Stomach smooth muscle (tissue), 2 donors: ENCODE data around the gene MUC5B.

Source experiments
- H3K27ac ChIP-seq: one replicate; pipeline ENCODE4 v1.7.0; 2013; ENCODE audit warnings: mild to moderate bottlenecking, low read length, inconsistent platforms
- H3K27me3 ChIP-seq, 2 donors: one replicate each; pipeline ENCODE4 v1.7.0; 2013; ENCODE audit warnings: low read length in 2 of 2; ENCODE audit not compliant: insufficient read depth in 2 of 2, control insufficient read depth in 1 of 2
- H3K36me3 ChIP-seq, 2 donors: one replicate each; pipeline ENCODE4 v1.7.0; 2013; ENCODE audit warnings: low read length in 2 of 2; ENCODE audit not compliant: control insufficient read depth in 2 of 2, insufficient read depth in 2 of 2
- H3K4me1 ChIP-seq: one replicate; pipeline ENCODE4 v1.7.0; 2013; ENCODE audit warnings: low read length; ENCODE audit not compliant: control insufficient read depth, insufficient read depth
- H3K4me3 ChIP-seq, 2 donors: one replicate each; pipeline ENCODE4 v1.7.0; 2013; ENCODE audit warnings: low read length in 2 of 2
- H3K9ac ChIP-seq, 2 donors: one replicate each; pipeline ENCODE4 v1.7.0; 2013; ENCODE audit warnings: low read length in 2 of 2, mild to moderate bottlenecking in 1 of 2
- H3K9me3 ChIP-seq, 2 donors: one replicate each; pipeline ENCODE4 v1.7.0; 2013; ENCODE audit warnings: low read length in 2 of 2; ENCODE audit not compliant: control insufficient read depth in 2 of 2
- donor health status: healthy.
- donor health status: Pancreatic carcinoma.

The MUC5B gene

DNA sequence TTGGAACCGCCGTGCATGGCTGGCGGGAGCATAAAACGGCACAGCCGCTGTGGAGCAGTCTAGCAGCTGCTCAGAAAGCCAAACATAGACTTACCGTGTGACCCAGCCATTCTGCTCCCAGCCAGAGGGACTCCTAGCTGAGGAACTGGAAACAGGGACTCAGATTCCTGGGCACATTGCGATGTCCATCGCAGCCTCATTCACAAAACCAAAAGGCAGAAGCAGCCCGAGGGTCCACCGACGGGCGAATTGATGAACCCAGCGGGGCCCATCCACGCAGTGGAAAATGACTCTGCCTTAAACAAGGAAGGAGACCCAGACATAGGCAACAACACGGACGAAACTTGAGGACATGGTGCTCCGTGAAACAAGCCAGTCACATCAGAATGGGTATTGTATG is 5.7 kb upstream of the MUC5B start:
- Histone ChIP-seq H3K4me3 (no peak overlapping the region), H3K27ac (no peak overlapping the region), H3K9me3 (no peaks in the 10 kb centered on the region), H3K36me3 (no peaks in the 10 kb centered on the region), H3K4me1 (no peaks in the 10 kb centered on the region), H3K9ac (no peak overlapping the region), H3K27me3 (peaks cover 9 to 20% of the 10 kb centered on the region in 2 donors)

DNA sequence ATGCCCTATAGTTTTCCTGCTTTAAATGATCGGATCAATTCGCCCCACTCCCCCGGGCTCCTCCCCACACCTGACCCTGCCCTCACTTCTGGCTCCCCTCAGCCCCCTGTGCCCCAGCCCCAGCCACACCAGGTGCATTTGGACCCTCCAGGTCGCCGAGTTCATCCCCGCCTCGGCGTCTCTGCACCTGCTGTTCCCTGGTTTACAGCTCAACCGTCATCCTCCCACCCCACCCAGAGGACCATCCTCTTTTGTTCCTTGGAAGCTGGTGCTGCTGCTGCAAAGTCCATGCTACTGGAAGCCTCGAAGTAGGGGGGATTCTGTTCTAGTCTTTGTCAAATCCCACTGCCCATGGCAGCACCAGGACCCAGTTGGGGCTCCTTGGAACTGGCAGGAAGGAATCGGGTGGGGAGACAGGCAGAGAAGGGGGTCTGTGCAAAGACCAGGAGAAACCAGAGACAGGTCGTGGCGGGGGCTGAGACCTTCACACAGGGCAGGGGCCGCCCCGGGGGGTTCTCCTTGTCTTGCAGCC is 4.5 kb upstream of the MUC5B start:
- peaks cover 13 to 25% of the 10 kb centered on the region in 2 donors for H3K27me3 ChIP-seq
- no peaks in the 10 kb centered on the region for H3K9me3 ChIP-seq
- H3K9ac ChIP-seq, result no peak overlapping the region
- H3K27ac ChIP-seq, result no peak overlapping the region
- no peaks in the 10 kb centered on the region for H3K36me3 ChIP-seq
- no peak overlapping the region for H3K4me3 ChIP-seq
- no peaks in the 10 kb centered on the region for H3K4me1 ChIP-seq

DNA sequence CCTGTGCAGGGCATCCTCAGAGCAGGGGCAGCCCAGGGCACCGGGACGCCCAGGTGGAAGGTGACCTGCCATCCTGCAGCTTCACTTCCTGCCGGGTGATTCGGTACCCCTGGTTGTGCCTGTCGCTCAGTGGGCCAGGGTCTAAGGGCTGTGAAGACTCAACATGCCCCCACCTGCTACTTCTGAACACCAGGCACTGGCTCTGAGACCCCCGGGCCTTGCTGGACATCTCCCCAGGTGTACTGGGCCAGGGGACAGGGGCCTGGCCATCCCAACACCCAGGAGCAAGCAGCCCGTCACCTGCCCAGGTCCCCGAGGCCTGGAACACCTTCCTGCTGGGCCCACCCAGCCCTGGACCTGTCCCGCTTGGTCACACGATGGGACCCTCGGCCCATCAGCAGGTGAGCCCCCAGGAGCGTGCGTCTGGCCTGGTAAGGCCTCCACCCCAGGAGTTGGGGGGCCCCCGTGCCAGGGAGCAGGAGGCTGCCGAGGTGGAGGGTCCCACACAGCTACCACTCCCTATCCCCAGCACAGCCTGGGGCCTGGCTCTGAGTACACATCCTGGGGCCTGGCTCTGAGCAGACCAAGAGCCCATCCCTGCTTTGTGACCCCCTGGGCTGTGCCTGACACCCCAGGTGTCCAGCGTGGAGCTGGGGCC is 3.9 kb upstream of the MUC5B start:
- no peak overlapping the region for H3K4me3 ChIP-seq
- H3K9me3 ChIP-seq, result no peaks in the 10 kb centered on the region
- H3K27me3 ChIP-seq, result peaks cover 17 to 31% of the 10 kb centered on the region in 2 donors
- H3K4me1 ChIP-seq, result no peaks in the 10 kb centered on the region
- no peaks in the 10 kb centered on the region for H3K36me3 ChIP-seq
- H3K27ac ChIP-seq, result no peak overlapping the region
- no peak overlapping the region for H3K9ac ChIP-seq

DNA sequence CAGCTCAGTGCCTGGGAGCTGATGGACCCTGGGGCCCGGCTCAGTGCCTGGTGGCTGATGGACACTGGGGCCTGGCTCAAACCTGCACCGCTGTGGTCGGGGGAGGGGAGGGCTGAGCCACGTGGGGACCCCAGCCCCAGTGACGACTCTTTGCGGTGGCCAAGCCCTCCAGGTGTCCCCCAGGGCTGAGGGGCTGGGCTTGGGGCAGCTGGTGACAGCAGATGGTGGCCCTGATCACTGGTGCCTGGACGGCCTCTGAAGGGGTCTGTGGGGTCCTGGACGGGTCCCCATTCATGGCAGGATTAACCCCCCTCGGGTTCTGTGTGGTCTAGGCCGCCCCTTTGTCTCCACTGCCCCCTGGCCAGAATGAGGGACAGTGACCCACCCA is 3.4 kb upstream of the MUC5B start:
- no peak overlapping the region for H3K27ac ChIP-seq
- no peaks in the 10 kb centered on the region for H3K36me3 ChIP-seq
- H3K9ac ChIP-seq, result no peak overlapping the region
- peaks cover 19 to 33% of the 10 kb centered on the region in 2 donors for H3K27me3 ChIP-seq
- no peaks in the 10 kb centered on the region for H3K4me1 ChIP-seq
- no peak overlapping the region for H3K4me3 ChIP-seq
- no peaks in the 10 kb centered on the region for H3K9me3 ChIP-seq

DNA sequence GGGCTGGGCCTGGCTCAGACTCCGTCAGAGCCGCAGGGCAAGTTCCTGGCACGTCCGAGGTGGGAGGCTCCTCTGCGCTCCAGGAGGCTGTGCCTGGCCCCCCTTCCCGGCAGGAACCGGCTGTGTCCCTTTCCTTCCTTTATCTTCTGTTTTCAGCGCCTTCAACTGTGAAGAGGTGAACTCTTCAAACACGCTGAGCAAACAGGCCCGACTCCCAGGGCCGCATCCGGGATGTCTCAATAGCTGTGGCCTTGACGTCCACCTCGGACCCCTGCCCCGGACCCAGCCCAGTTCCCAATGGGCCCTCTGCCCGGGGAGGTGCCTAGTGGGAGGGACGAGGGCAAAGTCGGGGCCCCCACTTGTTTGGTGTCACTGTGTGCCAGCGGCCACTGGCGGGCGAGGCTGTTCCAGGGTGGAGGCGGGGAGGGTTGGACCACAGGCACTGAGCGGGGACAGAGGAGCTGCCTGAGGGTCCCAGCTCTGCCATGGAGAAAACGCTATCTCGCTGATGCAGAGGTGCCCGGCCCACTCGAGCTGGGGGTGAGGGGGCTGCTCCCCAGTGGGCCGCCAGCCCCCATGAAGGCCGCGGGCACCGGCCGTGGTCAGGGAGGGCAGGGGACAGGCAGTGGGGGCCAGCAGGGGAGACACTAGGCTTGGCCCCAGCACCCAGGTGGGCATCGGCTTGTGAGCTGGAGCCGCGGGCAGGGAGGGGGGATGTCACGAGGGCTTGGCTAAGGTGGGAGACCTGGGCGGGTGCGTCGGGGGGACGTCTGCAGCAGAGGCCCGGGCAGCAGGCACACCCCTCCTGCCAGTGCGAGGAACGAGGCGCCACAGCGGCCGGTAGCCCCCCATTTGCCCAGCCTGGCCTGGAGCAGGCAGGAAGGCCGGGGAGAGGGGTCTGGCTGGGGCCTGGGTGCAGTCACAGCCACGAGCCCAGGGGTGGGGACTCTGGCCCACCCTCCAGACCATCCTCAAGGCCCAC is 2.7 kb upstream of the MUC5B start:
- H3K9me3 ChIP-seq, result no peaks in the 10 kb centered on the region
- H3K27ac ChIP-seq, result no peak overlapping the region
- no peak overlapping the region for H3K4me3 ChIP-seq
- no peaks in the 10 kb centered on the region for H3K4me1 ChIP-seq
- peaks cover 19 to 33% of the 10 kb centered on the region in 2 donors for H3K27me3 ChIP-seq
- H3K36me3 ChIP-seq, result no peaks in the 10 kb centered on the region
- H3K9ac ChIP-seq, result no peak overlapping the region

DNA sequence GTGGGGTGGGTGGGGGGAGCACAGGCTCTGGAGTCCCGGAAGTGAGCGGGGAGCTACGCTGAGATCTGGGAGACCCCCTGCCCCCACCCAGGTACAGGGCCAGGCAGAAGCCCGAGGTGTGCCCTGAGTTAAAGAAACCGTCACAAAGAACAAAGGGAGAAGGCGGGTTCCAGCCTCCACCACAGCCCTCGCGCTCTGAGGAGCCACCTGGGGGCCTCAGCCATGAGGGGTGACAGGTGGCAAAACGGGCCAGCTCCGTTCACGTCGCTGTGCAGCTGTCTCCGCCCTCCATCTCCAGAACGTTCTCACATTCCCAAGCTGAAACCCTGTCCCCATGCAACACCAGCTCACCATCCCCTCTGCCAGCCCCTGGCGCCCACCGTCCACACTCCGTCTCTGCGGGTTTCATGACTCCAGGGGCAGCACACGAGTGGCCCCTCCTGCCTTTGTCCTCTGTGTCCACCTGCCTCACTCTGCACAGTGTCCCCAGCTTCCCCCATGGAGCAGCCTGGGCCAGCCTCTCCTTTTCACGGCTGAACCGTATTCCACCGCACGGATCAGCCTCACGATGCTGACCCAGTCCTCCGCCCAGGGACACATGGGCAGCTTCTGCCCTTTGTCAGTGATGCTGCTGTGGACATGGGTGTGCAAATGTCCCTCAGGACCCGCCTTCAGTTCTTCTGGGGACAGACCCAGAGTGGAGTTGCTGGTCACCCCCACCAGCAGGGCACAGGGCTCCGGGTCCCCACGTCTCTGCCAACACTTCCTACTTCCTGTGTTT is 1.7 kb upstream of the MUC5B start:
- Histone ChIP-seq H3K27me3 (peaks cover 19 to 36% of the 10 kb centered on the region in 2 donors), H3K9ac (no peak overlapping the region), H3K9me3 (no peaks in the 10 kb centered on the region), H3K36me3 (no peaks in the 10 kb centered on the region), H3K27ac (no peak overlapping the region), H3K4me3 (no peak overlapping the region), H3K4me1 (no peaks in the 10 kb centered on the region)

DNA sequence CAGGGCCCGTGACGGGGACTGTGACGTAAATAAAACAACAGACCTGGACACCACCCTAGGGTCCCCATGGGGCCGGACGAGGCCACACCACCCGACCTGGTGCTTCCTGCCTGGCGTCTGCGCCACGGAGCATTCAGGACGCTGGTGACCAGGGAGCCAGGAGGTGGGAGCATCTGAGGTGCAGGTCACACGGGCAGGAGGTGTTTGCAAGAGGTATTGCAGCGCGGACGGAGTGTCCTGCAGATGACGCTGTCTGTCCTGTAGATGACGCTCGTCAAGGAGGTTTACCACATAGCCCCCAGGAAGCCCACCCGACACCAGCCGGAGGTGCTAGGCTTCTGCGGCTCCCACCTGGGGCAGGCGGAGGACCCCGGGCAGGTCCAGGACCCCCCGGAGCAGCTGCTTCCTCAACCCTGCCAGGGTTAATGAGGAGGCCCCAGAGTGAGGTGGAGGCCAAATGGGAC is 986 bp upstream of the MUC5B start:
- Histone ChIP-seq H3K4me3 (no peak overlapping the region), H3K9me3 (no peaks in the 10 kb centered on the region), H3K27ac (no peak overlapping the region), H3K4me1 (no peaks in the 10 kb centered on the region), H3K36me3 (no peaks in the 10 kb centered on the region), H3K27me3 (peaks cover 19 to 36% of the 10 kb centered on the region in 2 donors), H3K9ac (no peak overlapping the region)

DNA sequence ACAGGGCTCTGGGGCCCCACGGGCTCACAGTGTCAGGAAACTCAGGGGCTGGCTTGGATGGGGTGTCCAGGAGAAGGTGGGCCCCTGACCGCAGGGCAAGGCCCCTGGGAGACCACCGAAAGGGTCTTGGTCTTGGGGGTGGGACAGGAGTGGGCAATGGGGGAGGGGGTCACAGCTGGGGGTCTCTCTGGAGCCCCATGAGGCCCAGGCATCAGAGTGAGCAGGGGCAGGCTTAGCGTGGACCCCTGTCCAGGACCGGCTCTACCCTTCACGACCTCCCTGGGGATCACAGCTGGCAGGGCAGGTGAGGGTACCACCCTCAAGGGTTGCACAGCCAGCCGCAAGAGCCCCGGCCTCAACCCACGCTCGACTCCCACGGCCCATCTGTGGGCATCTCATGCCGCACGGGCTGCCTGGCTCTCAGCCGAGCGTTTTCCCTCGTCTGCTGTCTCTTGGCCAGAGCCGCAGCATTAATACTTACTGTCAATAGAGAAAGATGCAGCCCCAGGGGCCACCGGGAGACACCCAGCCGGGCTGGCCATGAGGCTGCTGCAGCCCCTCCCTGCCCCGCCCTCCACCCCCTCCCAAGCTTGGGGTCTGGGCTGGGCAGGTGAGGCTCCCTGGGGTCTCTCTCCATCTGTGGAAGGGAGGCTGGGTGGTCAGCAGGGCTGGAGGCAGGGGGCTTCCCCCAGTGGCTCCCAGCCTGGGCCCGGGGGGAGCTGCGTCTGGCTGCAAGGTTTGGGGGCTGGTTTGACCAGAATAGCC is 662 bp downstream of the MUC5B start:
- no peaks in the 10 kb centered on the region for H3K9me3 ChIP-seq
- no peaks in the 10 kb centered on the region for H3K4me1 ChIP-seq
- no peak overlapping the region for H3K9ac ChIP-seq
- peaks cover 18 to 36% of the 10 kb centered on the region in 2 donors for H3K27me3 ChIP-seq
- H3K27ac ChIP-seq, result no peak overlapping the region
- no peak overlapping the region for H3K4me3 ChIP-seq
- no peaks in the 10 kb centered on the region for H3K36me3 ChIP-seq

DNA sequence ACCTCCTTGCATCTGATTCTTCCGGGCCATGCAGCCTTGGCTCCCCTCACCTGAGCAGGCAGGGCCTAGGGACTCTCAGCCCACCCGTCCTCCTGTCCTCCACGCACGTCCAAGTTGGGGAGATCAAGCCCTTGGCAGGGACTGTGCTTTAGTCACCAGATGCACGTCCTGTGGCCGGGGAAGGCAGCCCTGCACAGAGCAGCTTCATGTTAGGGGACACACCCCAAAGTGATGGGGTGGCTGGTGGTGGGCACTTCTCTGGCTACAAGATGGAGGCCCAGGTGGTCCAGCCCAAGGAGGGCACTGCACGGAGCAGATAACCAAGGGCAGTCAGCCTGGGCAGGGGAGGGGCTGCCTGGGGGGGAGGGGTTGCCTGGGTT is 1.2 kb downstream of the MUC5B start:
- Histone ChIP-seq H3K9me3 (no peaks in the 10 kb centered on the region), H3K27ac (no peak overlapping the region), H3K4me3 (no peak overlapping the region), H3K4me1 (no peaks in the 10 kb centered on the region), H3K9ac (no peak overlapping the region), H3K36me3 (no peaks in the 10 kb centered on the region), H3K27me3 (peaks cover 14 to 32% of the 10 kb centered on the region in 2 donors)
